WTC11 (cell line): ENCODE results near the gene AKNAD1.

ENCODE experiments used
- ATF1 ChIP-seq: sonication (generic); formaldehyde crosslinking; IDR thresholded peaks from 2 replicates; pipeline ENCODE4 v1.8.1; 2023; ENCODE audit warnings: mild to moderate bottlenecking, moderate library complexity, missing genetic modification reagents
- CBFB ChIP-seq: sonication (generic); formaldehyde crosslinking; IDR thresholded peaks from 2 replicates; pipeline ENCODE4 v1.8.1; 2022; ENCODE audit warnings: mild to moderate bottlenecking, low read depth, missing genetic modification reagents
- CTCF ChIP-seq: fragments of 200-600 bp; IDR thresholded peaks from 2 replicates; pipeline ENCODE4 v1.8.0; 2022; ENCODE audit warnings: antibody characterized with exemption
- HMGXB4 ChIP-seq: sonication (generic); formaldehyde crosslinking; IDR thresholded peaks from 2 replicates; pipeline ENCODE4 v1.8.1; 2023; ENCODE audit warnings: mild to moderate bottlenecking, moderate library complexity, missing genetic modification reagents
- JUN ChIP-seq: sonication (generic); formaldehyde crosslinking; IDR thresholded peaks from 2 replicates; pipeline ENCODE4 v1.8.0; 2023; ENCODE audit warnings: mild to moderate bottlenecking, missing genetic modification reagents
- MLX ChIP-seq: sonication (generic); formaldehyde crosslinking; IDR thresholded peaks from 2 replicates; pipeline ENCODE4 v1.8.1; 2023; ENCODE audit warnings: mild to moderate bottlenecking, missing genetic modification reagents, moderate library complexity
- NFYB ChIP-seq: sonication (generic); formaldehyde crosslinking; conservative IDR thresholded peaks from 2 replicates; pipeline ENCODE4 v1.8.0; 2022; ENCODE audit warnings: low read depth, missing genetic modification reagents
- ZNF232 ChIP-seq: sonication (generic); formaldehyde crosslinking; IDR thresholded peaks from 2 replicates; pipeline ENCODE4 v1.8.0; 2022; ENCODE audit warnings: mild to moderate bottlenecking, missing genetic modification reagents
- TF ChIP-seq, protein P1 (sequence below): fragments of 250-450 bp; sonication (Bioruptor Pico); IDR thresholded peaks from 2 replicates; pipeline ENCODE4 v2.1.2; 2022; ENCODE audit warnings: mild to moderate bottlenecking, moderate library complexity
- TF ChIP-seq, protein P2 (sequence below): sonication (generic); formaldehyde crosslinking; IDR thresholded peaks from 2 replicates; pipeline ENCODE4 v1.8.1; 2022; ENCODE audit warnings: missing genetic modification reagents, borderline replicate concordance

- TF ChIP-seq, protein P1, sequence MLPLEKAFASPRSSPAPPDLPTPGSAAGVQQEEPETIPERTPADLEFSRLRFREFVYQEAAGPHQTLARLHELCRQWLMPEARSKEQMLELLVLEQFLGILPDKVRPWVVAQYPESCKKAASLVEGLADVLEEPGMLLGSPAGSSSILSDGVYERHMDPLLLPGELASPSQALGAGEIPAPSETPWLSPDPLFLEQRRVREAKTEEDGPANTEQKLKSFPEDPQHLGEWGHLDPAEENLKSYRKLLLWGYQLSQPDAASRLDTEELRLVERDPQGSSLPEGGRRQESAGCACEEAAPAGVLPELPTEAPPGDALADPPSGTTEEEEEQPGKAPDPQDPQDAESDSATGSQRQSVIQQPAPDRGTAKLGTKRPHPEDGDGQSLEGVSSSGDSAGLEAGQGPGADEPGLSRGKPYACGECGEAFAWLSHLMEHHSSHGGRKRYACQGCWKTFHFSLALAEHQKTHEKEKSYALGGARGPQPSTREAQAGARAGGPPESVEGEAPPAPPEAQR: no peak
- TF ChIP-seq MLX (CRISPR knock-in tag) (no peak), HMGXB4 (CRISPR knock-in tag) (no peak), CTCF (no peak), CBFB (no peak), JUN (CRISPR knock-in tag) (no peak), ZNF232 (CRISPR knock-in tag) (no peak), ATF1 (no peak), NFYB (CRISPR knock-in tag) (no peak)
- TF ChIP-seq, protein P2, sequence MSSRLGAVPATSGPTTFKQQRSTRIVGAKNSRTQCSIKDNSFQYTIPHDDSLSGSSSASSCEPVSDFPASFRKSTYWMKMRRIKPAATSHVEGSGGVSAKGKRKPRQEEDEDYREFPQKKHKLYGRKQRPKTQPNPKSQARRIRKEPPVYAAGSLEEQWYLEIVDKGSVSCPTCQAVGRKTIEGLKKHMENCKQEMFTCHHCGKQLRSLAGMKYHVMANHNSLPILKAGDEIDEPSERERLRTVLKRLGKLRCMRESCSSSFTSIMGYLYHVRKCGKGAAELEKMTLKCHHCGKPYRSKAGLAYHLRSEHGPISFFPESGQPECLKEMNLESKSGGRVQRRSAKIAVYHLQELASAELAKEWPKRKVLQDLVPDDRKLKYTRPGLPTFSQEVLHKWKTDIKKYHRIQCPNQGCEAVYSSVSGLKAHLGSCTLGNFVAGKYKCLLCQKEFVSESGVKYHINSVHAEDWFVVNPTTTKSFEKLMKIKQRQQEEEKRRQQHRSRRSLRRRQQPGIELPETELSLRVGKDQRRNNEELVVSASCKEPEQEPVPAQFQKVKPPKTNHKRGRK (CRISPR knock-in tag): no peak
Observed at GRCh38 chr1:108862017-108862610, 5.2 kb upstream of the AKNAD1 start.
